GM18505 (cell line): ENCODE data around the gene LDLRAD1.
"Not testable (repeated sequence)": the region's sequence is repeated elsewhere in the genome, so short reads cannot be mapped to it uniquely, and the experiment has no call there.

Source experiments
- ATAC-seq: cut with Tn5 transposase; IDR thresholded peaks from one replicate; pipeline ENCODE4 v1.9.1; 2021; ENCODE audit not compliant: unreplicated experiment
- POLR2A ChIP-seq: IDR thresholded peaks from 4 replicates; pipeline ENCODE4 v1.6.1; 2011; ENCODE audit warnings: borderline replicate concordance; ENCODE audit not compliant: insufficient read depth, insufficient read length; ENCODE audit errors: extremely low read depth

The LDLRAD1 gene

GRCh38 chr1:54037476-54037875 lies 19.5 kb upstream of the LDLRAD1 start:
- no peak for TF ChIP-seq POLR2A
- no peak for ATAC-seq

- ATAC-seq, result no peak
- no peak for TF ChIP-seq POLR2A
Observed at GRCh38 chr1:54028306-54029251, 10.6 kb upstream of the LDLRAD1 start.

- TF ChIP-seq POLR2A, result no peak
- no peak for ATAC-seq
Observed at GRCh38 chr1:54027848-54028247, 9.9 kb upstream of the LDLRAD1 start.

- not testable (repeated sequence) for ATAC-seq
Observed at GRCh38 chr1:54024811-54025210, 6.8 kb upstream of the LDLRAD1 start.

- no peak for ATAC-seq
- no peak for TF ChIP-seq POLR2A
Observed at GRCh38 chr1:54024358-54024757, 6.4 kb upstream of the LDLRAD1 start.

- ATAC-seq, result not testable (repeated sequence)
Observed at GRCh38 chr1:54019562-54020176, 1.7 kb upstream of the LDLRAD1 start.

GRCh38 chr1:54018635-54019034 lies 649 bp upstream of the LDLRAD1 start:
- no peak for TF ChIP-seq POLR2A
- no peak for ATAC-seq

- TF ChIP-seq POLR2A, result no peak
Observed at GRCh38 chr1:54016343-54017282, 1.4 kb downstream of the LDLRAD1 start.

GRCh38 chr1:54014009-54014629 lies 3.9 kb downstream of the LDLRAD1 start:
- no peak for ATAC-seq
- TF ChIP-seq POLR2A, result no peak

More at GRCh38 chr1:54016343-54017282, 1.4 kb downstream of the LDLRAD1 start:
- no peak for ATAC-seq

- ATAC-seq, result no peak
- no peak for TF ChIP-seq POLR2A
Observed at GRCh38 chr1:54013393-54014008, 4.5 kb downstream of the LDLRAD1 start.

GRCh38 chr1:54012863-54013262 lies 5.1 kb downstream of the LDLRAD1 start:
- ATAC-seq, result no peak
- no peak for TF ChIP-seq POLR2A

GRCh38 chr1:54012008-54012325 lies 6.0 kb downstream of the LDLRAD1 start:
- ATAC-seq, result no peak
- TF ChIP-seq POLR2A, result no peak
